DOHH2 (cell line): ENCODE results near the gene ATP13A3.

ENCODE experiments used
- H3F3A ChIP-seq: fragments of 200-600 bp; sonication (generic), shearing (Covaris generic); 2 replicates; pipeline ENCODE4 v1.6.0; 2016; ENCODE audit warnings: antibody characterized with exemption, mild to moderate bottlenecking; ENCODE audit not compliant: control insufficient read depth, insufficient read depth
- H3K27ac ChIP-seq: fragments of 200-600 bp; sonication (generic); 2 replicates; pipeline ENCODE4 v1.5.1; 2014; ENCODE audit warnings: low read depth, mild to moderate bottlenecking, low read length, moderate library complexity
- H3K27me3 ChIP-seq: fragments of 200-600 bp; sonication (generic); 2 replicates; pipeline ENCODE4 v1.6.1; 2014; ENCODE audit warnings: mild to moderate bottlenecking, low read length, mixed read lengths; ENCODE audit not compliant: control insufficient read depth
- H3K36me3 ChIP-seq: fragments of 200-600 bp; sonication (generic); 2 replicates; pipeline ENCODE4 v1.6.1; 2014; ENCODE audit warnings: mild to moderate bottlenecking, low read length, moderate library complexity, mixed read lengths; ENCODE audit not compliant: control insufficient read depth
- H3K4me1 ChIP-seq: fragments of 200-600 bp; sonication (generic); 2 replicates; pipeline ENCODE4 v1.6.1; 2014; ENCODE audit warnings: mild to moderate bottlenecking, low read length, mixed read lengths; ENCODE audit not compliant: control insufficient read depth
- H3K4me2 ChIP-seq: fragments of 200-600 bp; sonication (generic); 2 replicates; pipeline ENCODE4 v1.6.0; 2014; ENCODE audit warnings: mild to moderate bottlenecking, low read length, moderate library complexity
- H3K4me3 ChIP-seq: fragments of 200-600 bp; sonication (generic); 2 replicates; pipeline ENCODE4 v1.5.1; 2014; ENCODE audit warnings: mild to moderate bottlenecking, low read length, mixed read lengths
- H3K79me2 ChIP-seq: fragments of 200-600 bp; sonication (generic); 2 replicates; pipeline ENCODE4 v1.6.1; 2014; ENCODE audit warnings: mild to moderate bottlenecking, low read length, mixed read lengths; ENCODE audit not compliant: control insufficient read depth
- H3K9me2 ChIP-seq: fragments of 200-600 bp; sonication (generic); replicated peaks from 2 replicates; pipeline ENCODE4 v1.6.1; 2014; ENCODE audit warnings: mild to moderate bottlenecking, low read length, mixed read lengths; ENCODE audit not compliant: control insufficient read depth
- H3K9me3 ChIP-seq: fragments of 200-600 bp; sonication (generic); 2 replicates; pipeline ENCODE4 v1.6.1; 2014; ENCODE audit warnings: antibody characterized with exemption, low read length, mixed read lengths; ENCODE audit not compliant: control insufficient read depth, insufficient read depth
- H4K20me1 ChIP-seq: fragments of 200-600 bp; sonication (generic); 2 replicates; pipeline ENCODE4 v1.6.0; 2014; ENCODE audit warnings: low read depth, mild to moderate bottlenecking, antibody characterized with exemption, low read length, moderate library complexity; ENCODE audit not compliant: control insufficient read depth, insufficient read depth
- CTCF ChIP-seq: fragments of 200-600 bp; sonication (generic); IDR thresholded peaks from one replicate; pipeline ENCODE4 v1.5.1; 2014; ENCODE audit warnings: antibody characterized with exemption, mild to moderate bottlenecking, low read depth, low read length; ENCODE audit not compliant: poor library complexity, severe bottlenecking
- EZH2phosphoT487 ChIP-seq: fragments of 200-600 bp; sonication (generic); IDR thresholded peaks from 2 replicates; pipeline ENCODE4 v1.6.1; 2017; ENCODE audit warnings: borderline replicate concordance, mild to moderate bottlenecking, antibody characterized with exemption, low read length, moderate library complexity, mixed read lengths

The ATP13A3 gene

GRCh38 chr3:194387276-194387675 is 99.5 kb downstream of the ATP13A3 start:
- Histone ChIP-seq H4K20me1 (no peaks in the 10 kb centered on the region), H3K36me3 (no peaks in the 10 kb centered on the region), H3K27ac (no peak overlapping the region), H3K9me2 (no peaks in the 10 kb centered on the region), H3K4me3 (no peak overlapping the region), H3F3A (no peaks in the 10 kb centered on the region), H3K27me3 (0 out of 2 replicates have a peak, but pooled peaks cover 2% of the 10 kb centered on the region), H3K4me2 (no peak overlapping the region), H3K79me2 (no peaks in the 10 kb centered on the region), H3K9me3 (no peaks in the 10 kb centered on the region), H3K4me1 (no peaks in the 10 kb centered on the region)
- TF ChIP-seq EZH2phosphoT487 (no peak), CTCF (no peak)

GRCh38 chr3:194386648-194387047 is 100.2 kb downstream of the ATP13A3 start:
- Histone ChIP-seq H3K79me2 (no peaks in the 10 kb centered on the region), H3K4me1 (no peaks in the 10 kb centered on the region), H3K4me2 (no peak overlapping the region), H3F3A (no peaks in the 10 kb centered on the region), H3K27me3 (0 out of 2 replicates have a peak, but pooled peaks cover 2% of the 10 kb centered on the region), H3K9me3 (no peaks in the 10 kb centered on the region), H3K36me3 (no peaks in the 10 kb centered on the region), H3K4me3 (no peak overlapping the region), H3K27ac (no peak overlapping the region), H3K9me2 (no peaks in the 10 kb centered on the region), H4K20me1 (no peaks in the 10 kb centered on the region)
- TF ChIP-seq EZH2phosphoT487 (no peak), CTCF (no peak)

GRCh38 chr3:194386066-194386465 is 100.7 kb downstream of the ATP13A3 start:
- no peak overlapping the region for H3K4me2 ChIP-seq
- no peaks in the 10 kb centered on the region for H3F3A ChIP-seq
- no peaks in the 10 kb centered on the region for H3K36me3 ChIP-seq
- H3K4me1 ChIP-seq: no peaks in the 10 kb centered on the region
- H3K4me3 ChIP-seq: no peak overlapping the region
- H3K9me3 ChIP-seq: no peaks in the 10 kb centered on the region
- no peaks in the 10 kb centered on the region for H3K9me2 ChIP-seq
- 0 out of 2 replicates have a peak, but pooled peaks cover 2% of the 10 kb centered on the region for H3K27me3 ChIP-seq
- no peak overlapping the region for H3K27ac ChIP-seq
- no peak for TF ChIP-seq EZH2phosphoT487
- no peak for TF ChIP-seq CTCF
- no peaks in the 10 kb centered on the region for H3K79me2 ChIP-seq
- H4K20me1 ChIP-seq: no peaks in the 10 kb centered on the region

GRCh38 chr3:194384569-194385001 is 102.2 kb downstream of the ATP13A3 start:
- no peaks in the 10 kb centered on the region for H4K20me1 ChIP-seq
- no peaks in the 10 kb centered on the region for H3F3A ChIP-seq
- 0 out of 2 replicates have a peak, but pooled peaks cover 2% of the 10 kb centered on the region for H3K27me3 ChIP-seq
- no peaks in the 10 kb centered on the region for H3K79me2 ChIP-seq
- no peak overlapping the region for H3K4me2 ChIP-seq
- H3K9me2 ChIP-seq: no peaks in the 10 kb centered on the region
- no peaks in the 10 kb centered on the region for H3K4me1 ChIP-seq
- no peaks in the 10 kb centered on the region for H3K9me3 ChIP-seq
- H3K36me3 ChIP-seq: no peaks in the 10 kb centered on the region
- TF ChIP-seq CTCF (no peak), EZH2phosphoT487 (no peak)
- no peak overlapping the region for H3K27ac ChIP-seq
- H3K4me3 ChIP-seq: no peak overlapping the region
